Hematopoietic multipotent progenitor cell treated with erythropoietin and hydrocortisone succinate and interleukin-3 and kit ligand, for 15 days (in vitro differentiated cells): ENCODE results near the gene HIVEP2.

Experiments
- DNase-seq: peaks from one replicate; pipeline ENCODE4 v3.0.0-alpha.2; 2015; ENCODE audit warnings: low spot score

HIVEP2 gene

DNA sequence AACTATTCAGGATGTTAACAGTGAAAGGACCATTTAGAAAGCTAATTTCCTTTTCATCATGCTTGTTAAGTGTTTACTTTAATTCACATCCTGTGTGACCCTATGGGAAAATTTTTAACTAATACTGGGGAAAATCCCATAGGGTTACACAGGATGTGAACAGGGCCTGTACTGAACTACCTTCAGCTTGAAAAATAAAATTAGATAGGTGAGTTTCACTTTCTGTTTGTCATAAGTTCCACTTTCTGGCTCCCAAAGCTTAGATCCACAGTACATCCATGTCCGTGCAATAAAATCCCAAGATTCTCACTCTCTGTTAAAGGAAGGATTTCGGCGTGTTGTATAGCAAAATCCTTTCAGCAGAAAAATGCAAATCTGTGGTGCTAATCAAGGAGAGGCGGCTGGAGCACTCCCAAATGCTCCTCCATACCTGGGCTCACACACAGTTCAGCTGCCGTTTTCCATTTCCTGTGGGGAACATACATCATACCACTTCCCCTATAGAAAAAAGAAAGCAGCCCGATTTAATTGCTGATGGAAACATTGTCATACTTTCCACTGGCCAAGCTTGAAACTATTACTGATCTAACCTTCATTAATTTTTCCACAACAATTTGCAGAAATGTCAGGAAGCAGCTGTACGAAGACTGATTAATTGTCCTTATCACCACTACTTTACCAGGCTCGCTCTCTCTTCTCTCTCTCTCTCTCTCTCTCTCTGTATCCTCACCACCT is 125.2 kb downstream of the HIVEP2 start:
- no peak for DNase-seq

DNA sequence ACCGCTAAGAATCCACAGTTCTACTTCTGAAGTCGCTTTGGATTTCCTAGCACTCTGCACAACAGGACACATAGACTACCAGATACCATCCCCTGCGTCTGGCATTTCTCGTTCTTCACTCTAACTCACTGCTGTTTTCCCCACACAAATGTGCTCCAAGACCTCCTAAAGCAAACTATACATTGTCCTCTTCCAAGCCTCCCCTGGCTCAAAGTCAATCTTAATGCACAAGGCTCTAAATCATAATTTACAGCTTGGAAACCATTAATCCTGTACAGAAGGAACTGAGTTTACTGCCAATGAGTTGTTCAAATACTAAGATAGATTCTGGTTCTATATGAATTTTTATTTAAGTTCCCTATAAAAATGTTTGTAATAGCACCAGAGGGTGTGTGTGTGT is 128.5 kb downstream of the HIVEP2 start:
- DNase-seq: no peak

DNA sequence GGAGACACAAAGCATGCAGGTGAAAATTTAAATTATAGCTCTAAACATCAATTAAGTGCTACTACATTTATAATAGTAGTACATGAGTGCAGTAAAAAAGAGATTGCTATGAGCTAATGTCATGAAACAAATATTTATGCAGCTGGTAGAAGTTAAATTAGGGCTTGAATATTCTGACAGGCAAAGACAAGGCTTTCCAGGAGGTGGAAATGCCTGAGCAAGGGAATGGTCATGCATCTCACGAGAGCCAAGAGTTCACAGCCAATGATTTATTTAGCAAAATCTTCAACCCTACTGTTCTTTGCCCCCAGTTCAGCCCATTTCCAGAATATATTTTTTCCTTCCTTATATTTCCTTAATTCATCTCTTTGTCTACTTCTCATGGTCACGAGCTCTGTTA is 128.9 kb downstream of the HIVEP2 start:
- no peak for DNase-seq

DNA sequence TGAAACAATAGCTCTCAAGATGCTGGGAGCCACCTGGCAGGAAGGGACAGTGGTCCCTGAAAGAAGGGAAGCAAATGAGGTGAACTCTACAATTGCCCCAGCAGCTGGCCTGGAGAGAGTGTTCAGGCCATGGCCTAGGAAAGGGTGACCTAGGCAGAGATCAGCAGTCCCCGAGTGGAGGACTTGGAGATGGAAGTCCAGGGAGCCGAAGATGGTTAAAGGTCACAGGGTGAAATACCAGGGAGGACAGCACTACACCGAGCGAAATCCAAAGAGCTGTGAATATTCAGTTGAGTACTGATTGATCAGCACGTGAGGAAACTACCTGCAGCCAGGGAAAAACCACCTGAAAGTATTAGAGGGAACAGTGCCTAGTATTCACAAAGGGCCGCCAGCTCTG is 133.1 kb downstream of the HIVEP2 start:
- DNase-seq: no peak

DNA sequence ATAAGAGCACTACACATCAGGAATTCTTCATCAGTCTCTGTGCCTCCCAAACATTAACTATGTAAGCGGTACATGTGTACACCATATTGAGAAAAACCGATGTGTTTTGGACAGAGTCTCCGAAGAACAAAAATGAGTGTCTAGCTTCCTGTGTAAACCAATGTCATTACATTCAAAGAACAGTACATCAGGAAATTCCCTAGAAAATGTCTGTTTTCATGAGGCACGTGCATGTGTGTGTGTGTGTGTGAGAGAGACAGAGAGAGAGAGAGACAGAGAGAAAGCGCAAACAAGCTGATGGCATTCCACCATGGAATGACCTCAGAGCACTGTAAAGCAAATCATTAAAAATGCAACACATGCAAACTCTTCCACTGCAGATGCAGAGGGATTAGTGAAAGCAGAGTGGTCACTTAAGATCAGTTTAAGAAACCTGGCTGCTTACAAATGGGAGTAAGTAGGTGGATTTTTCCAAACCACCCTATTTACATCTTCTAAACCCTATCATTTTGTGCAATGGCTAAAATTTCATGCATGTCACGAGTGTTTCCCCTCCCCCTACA is 133.9 kb downstream of the HIVEP2 start:
- DNase-seq: no peak

DNA sequence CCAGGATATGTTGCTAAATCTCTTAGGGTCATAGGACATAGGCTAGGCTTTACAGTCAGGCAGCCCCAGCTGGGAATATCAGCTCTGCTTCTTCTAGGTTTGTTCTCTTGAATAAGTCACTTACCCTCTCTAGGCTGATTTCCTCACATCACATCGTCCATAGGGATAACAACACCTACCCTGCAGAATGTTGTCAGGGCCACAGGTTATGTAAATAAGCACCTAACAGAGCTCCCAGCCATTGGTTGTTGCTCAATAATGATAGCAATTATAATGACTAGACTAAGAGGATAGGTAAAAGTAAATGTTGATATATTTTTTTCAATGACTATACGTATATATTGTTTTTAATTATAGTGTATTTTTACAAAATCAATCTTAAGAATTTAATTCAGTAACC is 135.0 kb downstream of the HIVEP2 start:
- DNase-seq: no peak

DNA sequence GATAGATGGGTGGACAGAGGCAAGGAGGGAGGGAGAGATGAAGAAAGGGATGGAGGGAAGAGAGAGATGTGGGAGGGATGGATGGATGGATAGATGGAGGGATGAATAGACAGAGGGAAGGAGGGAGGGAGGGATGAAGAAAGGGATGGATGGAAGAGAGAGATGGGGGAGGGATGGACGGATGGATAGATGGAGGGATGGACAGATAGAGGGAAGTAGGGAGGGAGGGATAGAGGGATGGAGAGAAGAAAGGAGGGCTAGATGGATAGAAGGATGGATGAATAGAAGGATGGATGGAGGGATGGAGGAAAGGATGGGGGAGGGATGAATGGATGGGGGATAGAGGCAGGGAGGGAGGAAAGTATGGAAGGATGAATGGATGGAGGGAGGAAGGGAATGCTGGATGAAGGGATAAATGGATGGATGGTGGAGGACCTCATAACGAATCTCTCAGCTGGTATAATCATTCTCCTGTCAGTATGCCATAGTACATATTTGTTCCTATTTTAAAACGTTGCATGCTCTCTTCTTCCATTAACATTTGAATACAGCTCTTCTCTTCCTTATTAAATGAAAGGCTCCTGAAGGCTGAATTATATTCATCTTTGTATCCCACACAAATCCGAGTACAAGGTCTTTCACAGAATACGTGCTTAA is 136.4 kb downstream of the HIVEP2 start:
- no peak for DNase-seq

DNA sequence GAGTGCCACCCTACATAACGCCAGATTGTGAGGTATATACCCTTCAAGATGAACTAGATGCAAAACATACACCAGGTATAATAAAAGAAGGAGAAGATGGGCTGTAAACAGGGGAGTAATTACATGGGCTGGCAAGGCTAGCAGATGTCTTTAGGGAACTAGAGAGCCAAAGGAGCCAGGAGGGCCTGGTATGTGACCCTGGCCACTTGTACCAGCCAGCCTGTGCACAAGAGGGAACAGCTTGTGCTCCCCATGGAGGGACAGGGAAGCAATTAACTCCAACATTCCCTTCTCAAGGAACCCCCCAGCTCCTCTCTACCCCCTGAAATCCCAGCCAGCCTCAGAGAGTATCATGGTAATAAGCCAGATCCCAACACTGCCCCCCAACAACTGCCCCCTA is 139.9 kb downstream of the HIVEP2 start:
- DNase-seq: no peak

DNA sequence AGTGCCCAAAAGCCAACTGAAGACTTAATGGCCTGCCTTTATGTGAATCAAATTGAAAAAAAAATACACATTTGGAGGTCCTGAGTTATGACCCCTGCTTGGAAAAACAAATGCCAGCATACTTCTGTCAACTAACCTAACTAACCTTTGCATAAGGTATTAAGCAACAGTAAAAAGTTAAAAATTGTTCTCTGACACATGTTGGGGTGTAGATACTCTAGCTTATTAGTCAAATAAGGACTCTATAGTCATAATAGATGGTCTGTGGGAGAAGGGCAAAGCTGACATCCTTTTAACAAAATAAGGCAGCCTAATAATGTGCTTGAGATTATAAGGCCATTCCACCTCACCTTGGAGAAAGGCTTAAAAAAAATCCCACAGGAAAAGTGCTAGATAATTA is 140.5 kb downstream of the HIVEP2 start:
- no peak for DNase-seq

DNA sequence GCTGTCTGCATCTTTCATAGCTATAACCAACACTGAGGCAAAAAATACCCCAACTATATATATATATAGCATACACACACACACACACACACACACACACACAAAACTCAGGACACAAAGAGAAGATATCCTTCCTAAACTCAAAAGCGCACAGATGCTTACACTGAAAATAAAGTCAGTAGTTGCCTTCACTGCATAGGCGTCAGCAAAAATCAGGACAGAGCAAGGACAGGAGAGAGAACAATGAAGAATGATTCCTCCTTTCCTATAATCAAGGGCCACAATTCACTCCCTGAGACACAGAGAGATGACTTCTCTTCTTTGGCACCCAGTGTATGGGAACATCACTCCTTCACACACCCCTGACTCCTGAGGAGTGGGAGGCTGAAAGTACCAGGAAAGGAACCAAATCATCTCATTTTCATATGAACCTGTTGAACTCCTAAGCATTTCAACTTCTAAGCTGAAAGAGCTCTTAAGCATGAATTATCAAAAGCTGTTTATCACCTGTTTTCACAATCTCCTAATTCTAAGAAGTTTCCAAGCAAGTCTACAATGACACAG is 141.4 kb downstream of the HIVEP2 start:
- DNase-seq: no peak

DNA sequence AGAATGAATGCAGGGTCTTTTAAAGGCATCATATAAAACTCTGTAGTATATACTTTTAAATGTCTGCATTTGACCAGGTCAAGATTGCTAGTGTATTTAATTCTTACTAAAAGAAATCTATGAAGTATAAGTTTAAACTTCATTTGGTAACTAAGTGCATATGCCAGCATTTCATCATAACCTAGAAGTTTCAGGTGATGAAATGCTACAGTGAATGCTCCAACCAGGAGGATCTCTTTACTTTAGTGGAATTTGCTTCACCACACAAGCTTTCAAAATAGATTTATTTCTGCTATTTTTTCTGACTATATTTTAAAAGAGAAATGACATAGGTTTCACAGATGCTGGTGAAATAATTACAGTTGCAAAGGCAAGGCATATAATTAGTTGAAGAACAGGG is 141.9 kb downstream of the HIVEP2 start:
- no peak for DNase-seq

DNA sequence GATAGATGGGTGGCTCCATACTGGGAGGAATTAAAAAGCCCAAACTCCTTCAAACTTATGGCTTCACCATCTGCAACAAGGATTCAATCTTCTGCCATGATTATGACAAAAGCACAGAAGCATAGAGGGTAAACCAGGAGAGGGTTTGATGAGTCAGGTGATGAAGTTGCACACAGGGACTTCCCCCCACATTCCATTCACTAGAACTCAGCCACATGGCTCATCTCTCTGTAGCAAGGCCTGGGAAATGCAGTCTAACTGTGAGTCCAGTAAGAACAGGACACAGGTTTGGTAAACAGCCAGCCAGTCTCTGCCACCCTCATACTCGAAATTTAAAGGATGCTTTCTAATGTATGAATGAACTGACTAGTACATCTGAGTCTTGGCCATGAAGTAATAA is 142.9 kb downstream of the HIVEP2 start:
- no peak for DNase-seq

DNA sequence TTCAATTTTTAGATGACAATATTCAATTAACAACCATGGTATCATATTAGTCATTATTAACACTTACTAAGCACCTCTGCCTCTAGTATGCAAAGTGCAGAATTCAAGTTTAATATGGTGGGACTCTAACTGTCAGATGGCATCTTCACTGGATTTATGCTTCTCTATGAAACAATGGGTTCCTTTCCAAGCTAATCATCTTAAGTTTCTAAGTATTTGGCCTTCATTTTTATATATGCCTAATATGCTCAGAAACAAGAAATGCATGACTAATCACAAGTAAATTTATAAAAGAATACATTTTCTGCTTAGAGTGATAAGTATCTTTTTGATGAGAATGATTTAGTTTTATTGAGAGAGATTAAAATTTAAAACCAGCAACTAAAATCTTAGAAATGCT is 144.7 kb downstream of the HIVEP2 start:
- DNase-seq: no peak

DNA sequence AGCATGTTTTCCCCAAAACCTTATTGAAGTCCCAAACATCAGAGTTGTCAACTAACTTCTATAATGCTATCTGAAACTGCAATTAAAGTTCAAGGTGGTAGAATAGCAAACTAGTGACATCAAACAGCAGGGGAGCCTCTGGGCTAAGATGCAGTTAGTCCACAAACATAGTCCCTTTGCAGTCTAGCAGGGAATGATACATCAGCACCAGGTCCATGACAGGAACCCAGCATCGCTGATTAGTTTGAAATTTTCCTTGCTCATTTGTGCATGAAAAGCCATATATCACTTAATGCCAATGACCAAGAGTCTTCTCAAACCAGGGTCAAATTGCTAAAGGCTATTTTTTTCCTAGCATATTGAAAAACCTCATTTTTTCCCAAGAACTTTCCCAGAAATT is 145.3 kb downstream of the HIVEP2 start:
- no peak for DNase-seq

DNA sequence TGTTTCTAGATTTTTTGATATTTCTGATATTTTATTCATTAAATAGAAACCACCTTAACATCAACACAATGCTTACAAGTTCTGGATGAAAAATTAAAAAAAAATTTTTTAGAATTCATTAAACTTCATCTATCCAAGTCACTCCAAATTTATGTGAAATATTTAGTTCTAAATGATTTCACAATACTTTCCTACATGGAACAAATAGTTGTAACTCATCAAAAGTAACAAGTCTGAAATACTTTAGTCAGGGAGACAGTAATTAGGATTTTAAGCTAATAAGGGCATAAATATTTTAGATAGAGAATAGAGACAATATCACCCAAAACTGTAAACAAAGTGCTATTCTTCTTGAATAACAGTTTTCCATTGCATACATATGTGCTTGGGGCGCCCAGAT is 147.8 kb downstream of the HIVEP2 start:
- DNase-seq: no peak

DNA sequence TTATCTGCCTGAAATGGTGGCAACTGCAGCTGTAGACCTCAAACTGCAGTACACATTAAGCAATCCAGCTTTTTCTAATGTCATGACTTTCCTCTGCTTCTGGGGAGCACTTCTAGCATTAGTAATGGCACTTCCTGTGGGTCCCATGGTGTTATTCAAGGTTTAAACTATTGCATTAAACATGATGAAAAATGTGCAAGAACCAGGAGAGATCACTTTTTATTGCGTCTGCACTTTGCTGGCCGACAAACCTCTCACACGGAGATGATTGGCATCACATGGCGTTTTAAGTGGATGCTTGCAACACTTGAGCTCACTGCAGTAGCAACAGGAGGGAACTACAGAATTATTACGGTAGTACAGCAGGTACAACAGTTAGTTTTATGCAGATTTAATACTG is 148.4 kb downstream of the HIVEP2 start:
- DNase-seq: no peak

DNA sequence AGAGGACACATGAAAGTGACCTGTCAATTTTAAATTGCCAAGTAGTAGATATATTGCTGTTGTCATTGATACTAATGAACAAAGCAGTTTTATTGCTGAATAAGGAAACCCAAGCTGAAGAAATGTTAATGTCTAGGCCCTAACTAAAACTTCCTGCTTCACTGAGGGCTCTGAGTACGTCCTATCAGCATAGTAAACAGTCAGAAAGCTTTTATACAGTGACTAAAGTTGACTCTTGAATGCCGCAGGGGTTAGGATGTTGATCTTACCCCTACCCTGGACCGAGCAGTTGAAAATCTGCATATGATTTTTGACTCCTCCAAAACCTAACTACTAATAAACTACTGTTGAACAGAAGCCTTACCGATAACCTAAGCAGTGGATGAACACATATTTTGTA is 149.0 kb downstream of the HIVEP2 start:
- DNase-seq: no peak

DNA sequence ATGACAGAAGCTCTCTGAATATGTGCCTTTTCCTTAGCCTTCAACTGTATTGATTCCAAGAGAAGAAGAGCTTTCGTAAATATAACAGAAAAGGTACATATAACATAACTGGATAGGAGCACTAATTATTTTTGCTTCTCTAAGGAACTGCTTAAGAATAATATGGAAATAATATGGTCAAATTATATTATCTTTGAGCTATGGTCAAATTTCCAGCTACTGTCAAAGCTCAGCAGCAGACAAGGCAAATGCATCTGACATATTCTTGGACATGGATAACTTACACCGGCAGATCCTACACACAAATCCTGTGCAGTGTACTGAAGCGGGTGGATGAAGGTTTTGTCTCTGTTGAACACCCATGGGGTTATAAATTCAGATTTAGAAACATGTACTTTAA is 150.6 kb downstream of the HIVEP2 start:
- no peak for DNase-seq

DNA sequence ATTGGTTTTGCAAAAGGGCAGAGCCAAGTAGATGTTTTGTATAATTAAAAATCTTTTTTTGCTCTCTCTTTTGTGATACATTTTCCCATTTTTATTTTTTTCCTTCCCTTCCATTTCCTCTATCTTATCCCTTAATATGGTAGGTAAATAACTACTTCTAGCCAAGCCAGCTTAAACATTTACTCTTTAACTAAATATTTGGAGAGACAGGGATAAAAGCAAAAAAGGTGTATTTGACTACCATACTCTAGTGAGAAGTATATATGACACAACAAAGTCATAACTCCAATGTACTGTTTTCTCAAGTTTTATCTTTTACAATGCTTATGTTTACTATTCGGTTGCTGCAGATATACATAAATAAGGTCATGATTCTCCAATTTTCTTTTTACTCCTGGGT is 154.7 kb downstream of the HIVEP2 start:
- DNase-seq: no peak

DNA sequence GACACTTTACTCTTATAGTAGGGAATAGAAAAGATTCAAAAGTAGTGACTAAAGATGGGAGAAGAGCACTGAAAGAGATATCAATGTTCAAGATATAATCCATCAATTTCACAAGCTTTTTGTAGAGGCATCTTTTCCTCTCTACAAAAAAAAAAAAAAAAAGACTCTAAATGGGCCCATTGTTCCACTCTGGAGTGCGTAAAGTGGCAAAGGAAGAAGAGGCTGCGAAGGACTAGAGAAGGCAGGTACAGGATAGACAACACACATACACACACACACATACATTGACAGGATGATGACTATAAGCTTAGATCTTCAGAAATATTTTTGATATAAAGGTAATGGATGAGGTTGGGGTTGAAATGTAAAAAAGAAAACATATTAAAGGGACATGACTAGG is 157.6 kb downstream of the HIVEP2 start:
- no peak for DNase-seq

DNA sequence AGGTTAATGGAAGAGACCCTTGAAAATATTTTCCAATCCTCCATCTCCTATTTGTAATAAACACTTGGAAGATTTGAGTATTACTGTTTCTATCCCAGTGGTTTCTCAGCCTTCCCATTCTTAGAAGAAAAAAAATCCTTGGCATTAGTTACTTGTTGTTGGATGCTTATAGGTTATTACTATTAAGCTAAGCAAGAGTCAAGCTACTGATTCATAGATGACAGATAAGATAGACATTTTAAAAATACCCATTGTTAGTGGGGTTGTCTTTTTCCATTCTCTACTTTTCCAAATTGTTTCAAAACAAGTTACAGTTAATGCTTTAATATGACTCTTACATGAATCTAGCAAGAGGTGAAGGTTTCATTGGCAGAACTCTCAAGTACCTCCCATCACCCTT is 158.5 kb downstream of the HIVEP2 start:
- no peak for DNase-seq

DNA sequence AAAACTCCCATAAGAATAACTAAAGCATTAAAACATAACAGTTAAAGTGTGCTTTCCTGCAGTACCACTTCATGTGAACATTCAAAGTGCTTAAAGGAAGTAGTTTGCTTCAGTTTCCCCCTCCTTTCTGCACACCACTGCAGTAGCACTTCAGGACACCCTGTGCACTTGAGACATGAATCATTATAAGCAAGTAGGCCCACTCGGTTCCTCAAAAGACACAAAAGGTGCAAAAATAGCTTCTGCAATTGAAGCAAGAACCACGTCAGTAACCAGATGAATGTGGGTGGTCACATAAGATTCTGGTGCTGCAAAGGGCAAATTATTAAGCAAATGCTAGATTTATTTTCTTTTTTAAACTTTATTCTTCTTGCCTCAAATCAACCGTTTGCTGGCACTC is 160.6 kb downstream of the HIVEP2 start:
- no peak for DNase-seq

DNA sequence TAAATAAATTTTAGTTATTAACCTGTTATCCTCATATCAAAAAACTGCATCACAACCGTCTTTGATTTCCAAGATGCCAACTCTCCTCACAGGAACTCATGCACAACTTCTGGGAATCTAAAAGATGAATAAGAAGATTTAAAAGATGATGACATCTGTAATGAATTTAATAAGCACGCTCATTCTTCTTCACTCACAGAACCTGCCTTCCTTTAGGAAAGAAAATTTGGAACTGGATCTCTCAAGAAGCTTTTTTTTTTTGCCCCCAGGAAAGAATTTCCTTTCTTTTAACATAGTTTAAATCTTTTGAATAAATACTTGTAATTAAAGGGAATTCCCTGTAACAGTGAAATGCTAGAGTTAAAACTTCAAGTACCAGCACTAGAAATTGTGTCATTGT is 161.5 kb downstream of the HIVEP2 start:
- no peak for DNase-seq

DNA sequence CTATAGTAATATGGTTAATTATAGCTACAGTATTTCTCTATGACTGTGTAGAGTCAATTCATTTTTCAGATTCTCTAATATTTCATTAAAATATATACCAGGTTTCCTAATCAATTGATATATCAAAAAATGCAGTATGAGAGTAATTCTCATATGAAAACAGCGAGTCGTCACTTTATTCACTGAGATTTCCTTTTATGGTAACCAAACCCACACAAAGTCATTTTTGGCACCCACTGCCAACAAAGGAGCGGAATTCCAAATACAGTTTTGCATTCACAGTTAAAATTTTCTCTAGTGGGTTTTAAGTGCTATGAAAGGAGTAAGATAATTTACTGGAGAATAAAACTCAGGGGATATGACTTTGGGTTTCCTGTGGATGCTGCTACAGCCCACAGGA is 163.8 kb downstream of the HIVEP2 start:
- DNase-seq: no peak
